ENCODE results near the gene BACH2. TPM values are rescaled to one million over a fixed set of nuclear protein-coding genes. Genes with fewer than 3 reads are reported as not detected.

Gene BACH2
- total and polyA plus RNA-seq, 4 experiments from 2014 or later = 6.5 to 48.0 (median 25.8) TPM

GRCh38 chr6:89944181-89944755 is 352.4 kb downstream of the BACH2 start:
- Histone ChIP-seq H3K9me3 (ENCODE audit: control insufficient read depth in 1 of 2, low read length in 2 of 2) (no peaks in the 10 kb centered on the region), H3K4me1 (ENCODE audit: insufficient read depth, low read length) (peaks cover 7% of the 10 kb centered on the region), H3K36me3 (ENCODE audit: insufficient read depth, low read length) (no peaks in the 10 kb centered on the region), H3K27ac (ENCODE audit: low read depth, low read length) (no peak overlapping the region), H3K4me3 (ENCODE audit: low read length in 2 of 2) (no peak overlapping the region), H3K27me3 (ENCODE audit: insufficient read depth, low read length) (no peaks in the 10 kb centered on the region)
- Mint-ChIP-seq H3K4me1 (peaks cover 8 to 30% (median 20%) of the 10 kb centered on the region in 4 donors), H3K27ac (peak overlapping the region; percentile 10 to 55 (median 25)), H3K9me3 (peaks cover 0 to 2% (median 0%) of the 10 kb centered on the region in 8 donors), H3K36me3 (peaks cover 17 to 20% of the 10 kb centered on the region in 2 donors), H3K4me3 (no peak overlapping the region), H3K27me3 (no peaks in the 10 kb centered on the region)
- POLR2A ChIA-PET (ENCODE audit: partially characterized antibody) = interaction anchor here (1.1 to 1.4 kb wide), 2 partner anchors 9 to 449 kb away, joined by 3 to 4 read pairs; no protein-coding TSS in a partner anchor
- DNase-seq = no peak
- CTCF ChIA-PET (ENCODE audit: partially characterized antibody) = interaction anchor here (0.7 to 9.7 kb wide), 13 partner anchors 11 to 542 kb away, joined by 3 to 326 read pairs (median 4); partner anchors contain the start of gene BACH2
- intact Hi-C loops (cut with micrococcal nuclease) = loop anchor here (1.0 to 10.0 kb wide), 3 partner anchors 119 to 449 kb away; partner anchors contain the start of gene CASP8AP2

GRCh38 chr6:89942601-89943000 is 354.0 kb downstream of the BACH2 start:
- CTCF ChIA-PET (ENCODE audit: partially characterized antibody) = interaction anchor here (0.7 to 9.7 kb wide), 10 partner anchors 10 to 534 kb away, joined by 3 to 326 read pairs (median 6); partner anchors contain the start of gene BACH2
- Histone ChIP-seq H3K4me1 (ENCODE audit: insufficient read depth, low read length) (peaks cover 7% of the 10 kb centered on the region), H3K9me3 (ENCODE audit: control insufficient read depth in 1 of 2, low read length in 2 of 2) (no peaks in the 10 kb centered on the region), H3K4me3 (ENCODE audit: low read length in 2 of 2) (no peak overlapping the region), H3K27ac (ENCODE audit: low read depth, low read length) (no peak overlapping the region), H3K36me3 (ENCODE audit: insufficient read depth, low read length) (no peaks in the 10 kb centered on the region), H3K27me3 (ENCODE audit: insufficient read depth, low read length) (no peaks in the 10 kb centered on the region)
- Mint-ChIP-seq H3K27me3 (no peaks in the 10 kb centered on the region), H3K4me1 (peaks cover 10 to 30% (median 21%) of the 10 kb centered on the region in 4 donors), H3K36me3 (peaks cover 29 to 31% of the 10 kb centered on the region in 2 donors), H3K27ac (peak overlapping the region in 3 of 7 donors; percentile 60 to 84 (median 84)), H3K4me3 (no peak overlapping the region), H3K9me3 (peaks cover 0 to 2% (median 0%) of the 10 kb centered on the region in 8 donors)
- no peak for DNase-seq
- intact Hi-C loops (cut with micrococcal nuclease) = loop anchor here (10.0 kb wide), 1 partner anchor 118 kb away; the partner anchor contains the start of gene CASP8AP2
- POLR2A ChIA-PET (ENCODE audit: partially characterized antibody) = no interaction called here

- peaks cover 4% of the 10 kb centered on the region for H3K36me3 ChIP-seq (ENCODE audit: insufficient read depth, low read length)
- H3K4me1 ChIP-seq (ENCODE audit: insufficient read depth, low read length) = peaks cover 7% of the 10 kb centered on the region
- no peaks in the 10 kb centered on the region for H3K9me3 ChIP-seq (ENCODE audit: control insufficient read depth in 1 of 2, low read length in 2 of 2)
- no peak for DNase-seq
- peak overlapping the region in 5 of 7 donors; percentile 4 to 84 (median 70) for H3K27ac Mint-ChIP-seq
- no peak overlapping the region for H3K4me3 ChIP-seq (ENCODE audit: low read length in 2 of 2)
- CTCF ChIA-PET (ENCODE audit: partially characterized antibody) = interaction anchor here (1.1 to 9.7 kb wide), 30 partner anchors 10 to 631 kb away, joined by 3 to 326 read pairs (median 9); partner anchors contain the start of gene BACH2
- H3K36me3 Mint-ChIP-seq = peaks cover 30 to 35% of the 10 kb centered on the region in 2 donors
- POLR2A ChIA-PET (ENCODE audit: partially characterized antibody) = interaction anchor here (1.5 kb wide), 1 partner anchor 531 kb away, joined by 4 read pairs; no protein-coding TSS in a partner anchor
- H3K4me3 Mint-ChIP-seq = no peak overlapping the region
- no peak overlapping the region for H3K27ac ChIP-seq (ENCODE audit: low read depth, low read length)
- peaks cover 0 to 2% (median 0%) of the 10 kb centered on the region in 8 donors for H3K9me3 Mint-ChIP-seq
- H3K4me1 Mint-ChIP-seq = peaks cover 10 to 30% (median 19%) of the 10 kb centered on the region in 4 donors
- intact Hi-C loops (cut with micrococcal nuclease) = loop anchor here (2.0 to 10.0 kb wide), 3 partner anchors 117 to 333 kb away; partner anchors contain the start of gene CASP8AP2
- H3K27me3 ChIP-seq (ENCODE audit: insufficient read depth, low read length) = no peaks in the 10 kb centered on the region
- no peaks in the 10 kb centered on the region for H3K27me3 Mint-ChIP-seq
Measured at GRCh38 chr6:89941763-89942497, 354.7 kb downstream of the BACH2 start.

GRCh38 chr6:89941031-89941762 is 355.4 kb downstream of the BACH2 start:
- Histone ChIP-seq H3K4me3 (ENCODE audit: low read length in 2 of 2) (no peak overlapping the region), H3K27me3 (ENCODE audit: insufficient read depth, low read length) (no peaks in the 10 kb centered on the region), H3K9me3 (ENCODE audit: control insufficient read depth in 1 of 2, low read length in 2 of 2) (no peaks in the 10 kb centered on the region), H3K4me1 (ENCODE audit: insufficient read depth, low read length) (peaks cover 7% of the 10 kb centered on the region), H3K36me3 (ENCODE audit: insufficient read depth, low read length) (peaks cover 6% of the 10 kb centered on the region), H3K27ac (ENCODE audit: low read depth, low read length) (no peak overlapping the region)
- CTCF ChIA-PET (ENCODE audit: partially characterized antibody) = interaction anchor here (0.6 to 9.7 kb wide), 96 partner anchors 8 to 634 kb away, joined by 3 to 326 read pairs (median 6); partner anchors contain the start of genes BACH2, CASP8AP2 and MDN1
- POLR2A ChIA-PET (ENCODE audit: partially characterized antibody) = interaction anchor here (0.9 to 1.6 kb wide), 12 partner anchors 12 to 538 kb away, joined by 3 to 19 read pairs (median 4); partner anchors contain the start of gene MDN1
- peaks cover 0 to 2% (median 0%) of the 10 kb centered on the region in 8 donors for H3K9me3 Mint-ChIP-seq
- H3K27me3 Mint-ChIP-seq = no peaks in the 10 kb centered on the region
- intact Hi-C loops (cut with micrococcal nuclease) = loop anchor here (2.0 to 10.0 kb wide), 3 partner anchors 116 to 334 kb away; partner anchors contain the start of gene CASP8AP2
- H3K27ac Mint-ChIP-seq = peak overlapping the region in 3 of 7 donors; percentile 15 to 65 (median 23)
- DNase-seq = no peak
- H3K4me1 Mint-ChIP-seq = peaks cover 10 to 30% (median 18%) of the 10 kb centered on the region in 4 donors
- no peak overlapping the region for H3K4me3 Mint-ChIP-seq
- H3K36me3 Mint-ChIP-seq = peaks cover 30 to 42% of the 10 kb centered on the region in 2 donors

GRCh38 chr6:89940225-89941027 is 356.2 kb downstream of the BACH2 start:
- intact Hi-C loops (cut with micrococcal nuclease) = loop anchor here (1.0 to 10.0 kb wide), 11 partner anchors 116 to 634 kb away; partner anchors contain the start of gene CASP8AP2
- Mint-ChIP-seq H3K27ac (peak overlapping the region in 6 of 7 donors; percentile 5 to 67 (median 40)), H3K36me3 (peaks cover 33 to 50% of the 10 kb centered on the region in 2 donors), H3K4me1 (peaks cover 10 to 30% (median 17%) of the 10 kb centered on the region in 4 donors), H3K27me3 (no peaks in the 10 kb centered on the region), H3K4me3 (no peak overlapping the region), H3K9me3 (peaks cover 0 to 2% (median 0%) of the 10 kb centered on the region in 8 donors)
- Histone ChIP-seq H3K9me3 (ENCODE audit: control insufficient read depth in 1 of 2, low read length in 2 of 2) (no peaks in the 10 kb centered on the region), H3K4me3 (ENCODE audit: low read length in 2 of 2) (no peak overlapping the region), H3K36me3 (ENCODE audit: insufficient read depth, low read length) (peaks cover 6% of the 10 kb centered on the region), H3K4me1 (ENCODE audit: insufficient read depth, low read length) (peaks cover 7% of the 10 kb centered on the region), H3K27ac (ENCODE audit: low read depth, low read length) (no peak overlapping the region), H3K27me3 (ENCODE audit: insufficient read depth, low read length) (no peaks in the 10 kb centered on the region)
- ChIA-PET POLR2A (ENCODE audit: partially characterized antibody) (interaction anchor here (0.6 to 1.6 kb wide), 17 partner anchors 12 to 538 kb away, joined by 3 to 19 read pairs (median 4); partner anchors contain the start of gene MDN1), CTCF (ENCODE audit: partially characterized antibody) (interaction anchor here (0.6 to 9.7 kb wide), 106 partner anchors 8 to 634 kb away, joined by 3 to 326 read pairs (median 5); partner anchors contain the start of genes BACH2, CASP8AP2 and MDN1)
- peak; percentile 70 to 78 (median 71) for DNase-seq

GRCh38 chr6:89939144-89939543 is 357.5 kb downstream of the BACH2 start:
- peaks cover 6% of the 10 kb centered on the region for H3K36me3 ChIP-seq (ENCODE audit: insufficient read depth, low read length)
- H3K4me1 ChIP-seq (ENCODE audit: insufficient read depth, low read length) = peaks cover 7% of the 10 kb centered on the region
- H3K36me3 Mint-ChIP-seq = peaks cover 37 to 52% of the 10 kb centered on the region in 2 donors
- intact Hi-C loops (cut with micrococcal nuclease) = no loop called here
- H3K4me3 Mint-ChIP-seq = no peak overlapping the region
- H3K9me3 Mint-ChIP-seq = peaks cover 0 to 4% (median 0%) of the 10 kb centered on the region in 8 donors
- peak overlapping the region in 3 of 7 donors; percentile 5 to 69 (median 63) for H3K27ac Mint-ChIP-seq
- no peak overlapping the region for H3K4me3 ChIP-seq (ENCODE audit: low read length in 2 of 2)
- no peaks in the 10 kb centered on the region for H3K27me3 ChIP-seq (ENCODE audit: insufficient read depth, low read length)
- H3K27ac ChIP-seq (ENCODE audit: low read depth, low read length) = no peak overlapping the region
- peaks cover 5 to 19% (median 10%) of the 10 kb centered on the region in 4 donors for H3K4me1 Mint-ChIP-seq
- ChIA-PET CTCF (ENCODE audit: partially characterized antibody) (interaction anchor here (2.5 to 9.7 kb wide), 6 partner anchors 13 to 537 kb away, joined by 19 to 326 read pairs (median 38); partner anchors contain the start of gene BACH2), POLR2A (ENCODE audit: partially characterized antibody) (no interaction called here)
- DNase-seq = no peak
- no peaks in the 10 kb centered on the region for H3K27me3 Mint-ChIP-seq
- no peaks in the 10 kb centered on the region for H3K9me3 ChIP-seq (ENCODE audit: control insufficient read depth in 1 of 2, low read length in 2 of 2)
